ENCODE results near the gene PAFAH2. TPM values are rescaled to one million over a fixed set of nuclear protein-coding genes. Genes with fewer than 3 reads are reported as not detected.

The PAFAH2 gene
- total RNA-seq, 1 experiment from 2014 or later, result 8.5 TPM

- H3K4me3 ChIP-seq (ENCODE audit: low read depth in 2 of 2, low read length in 2 of 2), result no peak overlapping the region
- no peaks in the 10 kb centered on the region for H3K36me3 ChIP-seq (ENCODE audit: control insufficient read depth, insufficient read depth, low read length)
- DNase-seq (ENCODE audit: low read depth, low spot score) (no peak), ATAC-seq (peak; percentile 74)
- H3K9me3 ChIP-seq (ENCODE audit: control insufficient read depth, insufficient read depth, low read depth, low read length), result no peaks in the 10 kb centered on the region
- in situ Hi-C loops (cut with HindIII; ENCODE audit: low pct_unique_long_range_greater_than_20kb, low sequenced_read_pairs) (no loop called here), intact Hi-C loops (cut with micrococcal nuclease; ENCODE audit: unreplicated experiment) (no loop called here)
- H3K4me1 ChIP-seq (ENCODE audit: control insufficient read depth, insufficient read depth, low read length), result 0 out of 2 replicates have a peak, but pooled peaks cover 3% of the 10 kb centered on the region
- BruUV-seq (replicated peaks), result no TSS peak
- no peak overlapping the region for H3K27ac ChIP-seq (ENCODE audit: low read length)
- ChIA-PET POLR2A (no interaction called here), CTCF (no interaction called here)
- no peak for TF ChIP-seq POLR2AphosphoS5 (IDR thresholded peaks at IDR 0.05; ENCODE audit: low read depth, low read length)
- TF ChIP-seq, protein P1, sequence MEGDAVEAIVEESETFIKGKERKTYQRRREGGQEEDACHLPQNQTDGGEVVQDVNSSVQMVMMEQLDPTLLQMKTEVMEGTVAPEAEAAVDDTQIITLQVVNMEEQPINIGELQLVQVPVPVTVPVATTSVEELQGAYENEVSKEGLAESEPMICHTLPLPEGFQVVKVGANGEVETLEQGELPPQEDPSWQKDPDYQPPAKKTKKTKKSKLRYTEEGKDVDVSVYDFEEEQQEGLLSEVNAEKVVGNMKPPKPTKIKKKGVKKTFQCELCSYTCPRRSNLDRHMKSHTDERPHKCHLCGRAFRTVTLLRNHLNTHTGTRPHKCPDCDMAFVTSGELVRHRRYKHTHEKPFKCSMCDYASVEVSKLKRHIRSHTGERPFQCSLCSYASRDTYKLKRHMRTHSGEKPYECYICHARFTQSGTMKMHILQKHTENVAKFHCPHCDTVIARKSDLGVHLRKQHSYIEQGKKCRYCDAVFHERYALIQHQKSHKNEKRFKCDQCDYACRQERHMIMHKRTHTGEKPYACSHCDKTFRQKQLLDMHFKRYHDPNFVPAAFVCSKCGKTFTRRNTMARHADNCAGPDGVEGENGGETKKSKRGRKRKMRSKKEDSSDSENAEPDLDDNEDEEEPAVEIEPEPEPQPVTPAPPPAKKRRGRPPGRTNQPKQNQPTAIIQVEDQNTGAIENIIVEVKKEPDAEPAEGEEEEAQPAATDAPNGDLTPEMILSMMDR (IDR thresholded peaks at IDR 0.05), result no peak
- no peak for TF ChIP-seq SIN3A (IDR thresholded peaks at IDR 0.05; ENCODE audit: borderline replicate concordance, insufficient read depth, low read depth, low read length)
- TF ChIP-seq REST (IDR thresholded peaks at IDR 0.05; ENCODE audit: insufficient read depth in 1 of 2, low read depth in 2 of 2, low read length in 1 of 2), result no peak
- no peak for TF ChIP-seq TCF7L2 (IDR thresholded peaks at IDR 0.05; ENCODE audit: low read depth, low read length)
- no peaks in the 10 kb centered on the region for H3K27me3 ChIP-seq (ENCODE audit: control insufficient read depth, insufficient read depth, low read length)
These were observed 12.1 kb upstream of the PAFAH2 start for GRCh38 chr1:26009796-26010447.

GRCh38 chr1:26006710-26007109 is 8.8 kb upstream of the PAFAH2 start:
- DNase-seq (ENCODE audit: low read depth, low spot score), result no peak
- ChIA-PET CTCF (no interaction called here), POLR2A (no interaction called here)
- no TSS peak for BruUV-seq (replicated peaks)
- H3K27ac ChIP-seq (ENCODE audit: low read length), result no peak overlapping the region
- H3K4me3 ChIP-seq (ENCODE audit: low read depth in 2 of 2, low read length in 2 of 2), result no peak overlapping the region
- no peaks in the 10 kb centered on the region for H3K27me3 ChIP-seq (ENCODE audit: control insufficient read depth, insufficient read depth, low read length)
- no peak for ATAC-seq
- H3K36me3 ChIP-seq (ENCODE audit: control insufficient read depth, insufficient read depth, low read length), result no peaks in the 10 kb centered on the region
- TF ChIP-seq REST (IDR thresholded peaks at IDR 0.05; ENCODE audit: insufficient read depth in 1 of 2, low read depth in 2 of 2, low read length in 1 of 2) (no peak), SIN3A (IDR thresholded peaks at IDR 0.05; ENCODE audit: borderline replicate concordance, insufficient read depth, low read depth, low read length) (no peak), POLR2AphosphoS5 (IDR thresholded peaks at IDR 0.05; ENCODE audit: low read depth, low read length) (no peak), TCF7L2 (IDR thresholded peaks at IDR 0.05; ENCODE audit: low read depth, low read length) (no peak)
- TF ChIP-seq, protein P1 (IDR thresholded peaks at IDR 0.05), result no peak
- H3K4me1 ChIP-seq (ENCODE audit: control insufficient read depth, insufficient read depth, low read length), result no peaks in the 10 kb centered on the region
- intact Hi-C loops (cut with micrococcal nuclease; ENCODE audit: unreplicated experiment) (no loop called here), in situ Hi-C loops (cut with HindIII; ENCODE audit: low pct_unique_long_range_greater_than_20kb, low sequenced_read_pairs) (no loop called here)
- H3K9me3 ChIP-seq (ENCODE audit: control insufficient read depth, insufficient read depth, low read depth, low read length), result no peaks in the 10 kb centered on the region

Measured in Panc1 (cell line).